Thyroid gland (tissue), 4 donors: ENCODE measurements around the gene CTTNBP2NL. TPM values are rescaled to one million over a fixed set of nuclear protein-coding genes. Genes with fewer than 3 reads are reported as not detected.

Experiments used
- DNase-seq, 2 donors: peaks; one replicate each; pipeline ENCODE4 v3.0.0-alpha.2; 2019
- H3K27ac ChIP-seq, 3 donors: fragments of 200-600 bp; sonication (generic); 1 replicate in 2 of 3; 2 replicates in 1 of 3; pipeline ENCODE4 v1.5.1; 2016 to 2019; ENCODE audit warnings: mild to moderate bottlenecking in 1 of 3, moderate library complexity in 1 of 3
- H3K27me3 ChIP-seq: fragments of 200-600 bp; sonication (generic); one replicate; pipeline ENCODE4 v1.5.1; 2019
- H3K36me3 ChIP-seq, 2 donors: fragments of 200-600 bp; sonication (generic); one replicate each; pipeline ENCODE4 v1.5.1; 2016 to 2019
- H3K4me1 ChIP-seq, 2 donors: fragments of 200-600 bp; sonication (generic); one replicate each; pipeline ENCODE4 v1.5.1; 2017 to 2019
- H3K4me3 ChIP-seq, 3 donors: fragments of 200-600 bp; sonication (generic); replicated peaks in 1 of 3; 1 replicate in 2 of 3; 2 replicates in 1 of 3; pipeline ENCODE4 v1.5.1; 2016; ENCODE audit warnings: mild to moderate bottlenecking in 1 of 3
- H3K9me3 ChIP-seq: fragments of 200-600 bp; sonication (generic); one replicate; pipeline ENCODE4 v1.5.1; 2017
- POLR2A ChIP-seq, 2 donors: fragments of 450-650 bp; IDR thresholded peaks; one replicate each; pipeline ENCODE4 v1.6.1; 2017; ENCODE audit warnings: antibody characterized with exemption in 2 of 2, mild to moderate bottlenecking in 2 of 2, moderate library complexity in 1 of 2
- WGBS, 2 donors: methylation state at CpG; one replicate each; pipeline ENCODE4 v1.1.5; 2017; 5-methylcytosine and 5-hydroxymethylcytosine counted together
- intact Hi-C: fragments of 100-400 bp; cut with DNase I; formaldehyde crosslinking; loops from one replicate; pipeline ENCODE4 v1.15.1; 2023
- total RNA-seq, 4 donors: library from RNA; depleted of rRNA; stranded (reverse); fragments of >200 nt; gene quantifications; one replicate each; pipeline ENCODE4 v1.2.3, GENCODE V29; 2016
- TF ChIP-seq, protein P1 (sequence below), 6 experiments: fragments of 200-600 bp in 3 of 6; fragments of 450-650 bp in 3 of 6; sonication (generic) in 3 of 6; IDR thresholded peaks; one replicate each; pipeline ENCODE4 v1.5.1; 2016 to 2019; ENCODE audit warnings: antibody characterized with exemption in 6 of 6, mild to moderate bottlenecking in 2 of 6, inconsistent platforms in 1 of 6, moderate library complexity in 1 of 6

The CTTNBP2NL gene
- total RNA-seq, 4 donors from 2014 or later = 11.8 to 20.7 (median 19.2) TPM

DNA sequence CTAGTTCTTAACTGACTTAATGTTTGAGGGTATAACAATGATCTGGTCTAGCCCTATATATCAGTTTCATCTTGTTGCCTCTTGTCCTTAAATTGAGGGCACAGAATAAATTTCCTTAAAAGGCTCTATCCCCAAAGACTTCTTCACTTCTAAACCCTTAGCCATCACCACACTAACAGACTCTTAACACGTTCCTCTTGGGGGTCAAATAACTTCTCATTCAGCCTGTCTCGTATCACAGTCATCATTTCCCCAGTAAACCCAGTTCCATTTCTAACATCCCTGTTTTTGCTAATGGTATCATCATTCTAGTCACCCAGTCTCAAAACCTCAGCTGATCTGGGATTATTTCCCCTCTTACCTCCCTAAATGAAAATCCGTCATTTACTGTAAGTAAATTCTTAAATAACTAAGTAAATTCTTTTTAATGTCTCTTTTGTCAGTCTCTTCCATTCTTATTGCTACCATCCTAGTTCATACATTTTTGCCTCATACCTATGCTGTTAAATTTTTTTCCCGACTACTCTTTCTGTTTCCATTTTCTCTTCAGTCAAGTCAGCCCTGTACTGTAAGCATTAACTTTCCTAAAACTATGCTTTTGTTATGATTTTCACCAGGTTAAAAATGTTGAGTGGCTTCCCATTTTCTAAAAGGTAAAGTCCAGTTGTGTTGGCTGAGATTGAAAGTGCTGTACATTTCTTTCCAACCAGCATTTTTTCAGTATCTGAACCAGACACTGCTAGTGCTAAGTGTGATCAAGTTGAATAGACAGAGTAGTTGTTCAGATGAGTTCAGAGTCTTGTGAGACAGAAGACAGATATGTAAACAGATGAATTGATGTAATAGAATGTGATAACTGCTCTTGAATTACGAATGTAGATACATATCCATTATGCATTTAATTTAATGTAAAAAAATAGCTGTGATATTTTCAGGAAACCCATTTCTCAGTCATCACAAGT, 6.9 kb downstream of the CTTNBP2NL start:
- no peak overlapping the region for H3K27ac ChIP-seq
- DNase-seq = no peak
- no peaks in the 10 kb centered on the region for H3K9me3 ChIP-seq
- H3K36me3 ChIP-seq = no peaks in the 10 kb centered on the region
- TF ChIP-seq, protein P1, sequence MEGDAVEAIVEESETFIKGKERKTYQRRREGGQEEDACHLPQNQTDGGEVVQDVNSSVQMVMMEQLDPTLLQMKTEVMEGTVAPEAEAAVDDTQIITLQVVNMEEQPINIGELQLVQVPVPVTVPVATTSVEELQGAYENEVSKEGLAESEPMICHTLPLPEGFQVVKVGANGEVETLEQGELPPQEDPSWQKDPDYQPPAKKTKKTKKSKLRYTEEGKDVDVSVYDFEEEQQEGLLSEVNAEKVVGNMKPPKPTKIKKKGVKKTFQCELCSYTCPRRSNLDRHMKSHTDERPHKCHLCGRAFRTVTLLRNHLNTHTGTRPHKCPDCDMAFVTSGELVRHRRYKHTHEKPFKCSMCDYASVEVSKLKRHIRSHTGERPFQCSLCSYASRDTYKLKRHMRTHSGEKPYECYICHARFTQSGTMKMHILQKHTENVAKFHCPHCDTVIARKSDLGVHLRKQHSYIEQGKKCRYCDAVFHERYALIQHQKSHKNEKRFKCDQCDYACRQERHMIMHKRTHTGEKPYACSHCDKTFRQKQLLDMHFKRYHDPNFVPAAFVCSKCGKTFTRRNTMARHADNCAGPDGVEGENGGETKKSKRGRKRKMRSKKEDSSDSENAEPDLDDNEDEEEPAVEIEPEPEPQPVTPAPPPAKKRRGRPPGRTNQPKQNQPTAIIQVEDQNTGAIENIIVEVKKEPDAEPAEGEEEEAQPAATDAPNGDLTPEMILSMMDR (IDR thresholded peaks at IDR 0.05) = no peak
- no peak for TF ChIP-seq POLR2A (IDR thresholded peaks at IDR 0.05)
- no peak overlapping the region for H3K4me3 ChIP-seq
- intact Hi-C loops = loop anchor here (5.0 kb wide), 1 partner anchor 59 kb away; no protein-coding TSS in a partner anchor
- H3K4me1 ChIP-seq = peaks cover 4 to 7% of the 10 kb centered on the region in 2 donors
- WGBS, 2 donors = 90 to 91% methylated on average over 5 of the region's 5 CpGs
- no peaks in the 10 kb centered on the region for H3K27me3 ChIP-seq

DNA sequence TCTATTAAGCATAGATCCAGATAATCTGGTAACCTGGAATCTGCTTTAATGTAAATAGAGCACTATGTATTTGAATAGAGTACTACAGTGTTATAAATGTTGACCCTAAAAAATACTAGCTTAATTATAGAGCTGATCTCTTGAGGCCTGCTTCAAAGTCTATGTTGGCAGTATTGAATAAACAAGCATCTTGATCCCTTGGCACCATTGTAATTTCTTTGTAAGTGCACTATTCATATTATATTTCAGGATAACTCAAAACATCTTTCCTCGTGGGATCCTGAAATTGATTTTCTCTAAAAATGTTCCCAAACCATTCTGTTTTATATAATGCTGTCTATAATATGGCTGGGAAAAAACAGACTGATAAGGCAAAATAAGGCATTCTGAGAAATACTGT, 10.8 kb downstream of the CTTNBP2NL start:
- Histone ChIP-seq H3K9me3 (no peaks in the 10 kb centered on the region), H3K4me1 (peaks cover 4 to 7% of the 10 kb centered on the region in 2 donors), H3K27me3 (no peaks in the 10 kb centered on the region), H3K27ac (no peak overlapping the region), H3K4me3 (no peak overlapping the region), H3K36me3 (no peaks in the 10 kb centered on the region)
- no peak for TF ChIP-seq POLR2A (IDR thresholded peaks at IDR 0.05)
- TF ChIP-seq, protein P1 (IDR thresholded peaks at IDR 0.05) = no peak
- DNase-seq = no peak
- intact Hi-C loops = no loop called here
- 75 to 83% methylated on average over 1 of the region's 1 CpG for WGBS, 2 donors

DNA sequence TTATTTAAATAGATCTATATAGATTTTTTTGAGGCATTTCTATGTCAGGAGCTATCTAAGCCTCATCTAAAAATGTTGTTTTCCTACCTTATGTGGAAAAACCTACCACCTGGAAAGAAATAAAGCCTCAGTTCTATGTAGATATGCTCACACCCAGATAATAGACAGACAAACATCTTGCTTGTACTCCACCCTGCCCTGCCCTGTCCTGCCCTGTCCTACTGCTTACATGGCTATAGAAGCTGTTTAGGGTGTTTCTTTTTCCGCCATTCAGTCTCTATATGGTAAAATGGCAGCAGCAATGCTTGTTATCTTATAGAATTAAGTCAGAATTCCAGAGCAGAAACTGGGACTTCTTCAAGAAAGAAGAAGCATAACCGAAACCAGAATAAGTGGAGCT, 13.4 kb downstream of the CTTNBP2NL start:
- H3K4me3 ChIP-seq = no peak overlapping the region
- 96 to 97% methylated on average over 2 of the region's 2 CpGs for WGBS, 2 donors
- TF ChIP-seq POLR2A (IDR thresholded peaks at IDR 0.05) = no peak
- TF ChIP-seq, protein P1 (IDR thresholded peaks at IDR 0.05) = no peak
- H3K36me3 ChIP-seq = peaks cover 0 to 4% of the 10 kb centered on the region in 2 donors
- no peak overlapping the region for H3K27ac ChIP-seq
- no peaks in the 10 kb centered on the region for H3K9me3 ChIP-seq
- DNase-seq = no peak
- no peaks in the 10 kb centered on the region for H3K27me3 ChIP-seq
- intact Hi-C loops = no loop called here
- peaks cover 0 to 4% of the 10 kb centered on the region in 2 donors for H3K4me1 ChIP-seq

DNA sequence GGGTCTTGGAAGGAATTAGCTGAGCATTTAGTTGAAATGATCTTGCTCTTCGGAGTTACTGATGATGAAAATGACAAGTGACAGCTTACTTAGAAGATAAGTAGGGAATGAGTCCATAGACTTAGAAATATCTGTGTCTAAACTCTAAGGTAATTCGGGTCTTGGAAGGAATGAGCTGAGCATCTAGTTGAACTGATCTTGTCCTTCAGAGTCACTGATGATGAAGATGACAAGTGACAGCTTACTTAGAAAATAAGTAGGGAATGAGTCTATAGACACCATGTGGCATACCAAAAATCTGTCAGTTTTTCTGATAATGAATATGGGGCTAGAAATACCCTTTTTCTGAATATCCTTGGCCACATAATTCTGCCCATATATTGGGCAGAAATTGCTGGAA, 14.7 kb downstream of the CTTNBP2NL start:
- Histone ChIP-seq H3K27ac (no peak overlapping the region), H3K9me3 (no peaks in the 10 kb centered on the region), H3K27me3 (no peaks in the 10 kb centered on the region), H3K36me3 (peaks cover 0 to 4% of the 10 kb centered on the region in 2 donors), H3K4me1 (peaks cover 0 to 4% of the 10 kb centered on the region in 2 donors), H3K4me3 (no peak overlapping the region)
- no peak for DNase-seq
- WGBS, 2 donors = 88 to 94% methylated on average over 2 of the region's 2 CpGs
- intact Hi-C loops = no loop called here
- TF ChIP-seq POLR2A (IDR thresholded peaks at IDR 0.05) = no peak
- TF ChIP-seq, protein P1 (IDR thresholded peaks at IDR 0.05) = no peak

DNA sequence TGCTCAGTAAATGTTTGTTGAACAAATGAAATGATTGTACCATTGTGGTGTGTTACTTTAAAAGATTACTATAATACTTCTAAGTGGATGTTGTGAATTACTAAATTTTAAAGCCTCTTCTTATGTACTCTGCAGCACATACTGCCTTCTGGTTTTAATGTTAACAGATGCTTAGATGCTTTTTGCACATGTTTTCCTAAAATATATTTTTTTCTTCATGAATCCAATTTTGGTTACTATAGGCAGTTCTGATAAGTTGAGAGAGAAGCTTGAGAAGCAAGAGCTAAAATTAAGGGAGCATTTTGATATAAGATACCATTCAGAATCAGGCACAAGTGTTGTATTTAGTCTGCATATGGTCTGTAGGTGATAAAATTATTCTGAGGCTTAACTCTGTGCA, 21.3 kb downstream of the CTTNBP2NL start:
- Histone ChIP-seq H3K9me3 (no peaks in the 10 kb centered on the region), H3K27me3 (no peaks in the 10 kb centered on the region), H3K4me1 (peaks cover 0 to 4% of the 10 kb centered on the region in 2 donors), H3K36me3 (peaks cover 3 to 4% of the 10 kb centered on the region in 2 donors), H3K4me3 (no peak overlapping the region), H3K27ac (no peak overlapping the region)
- no peak for DNase-seq
- intact Hi-C loops = no loop called here
- TF ChIP-seq, protein P1 (IDR thresholded peaks at IDR 0.05) = no peak
- TF ChIP-seq POLR2A (IDR thresholded peaks at IDR 0.05) = no peak
